Breast epithelium (tissue), 3 donors: ENCODE data around the gene SPOUT1.

Source experiments
- CTCF ChIP-seq, 3 donors: fragments of 450-650 bp; IDR thresholded peaks; one replicate each; pipeline ENCODE4 v1.5.1; 2016 to 2017; ENCODE audit warnings: antibody characterized with exemption in 3 of 3, mild to moderate bottlenecking in 3 of 3, moderate library complexity in 3 of 3
- POLR2A ChIP-seq: fragments of 450-650 bp; IDR thresholded peaks from one replicate; pipeline ENCODE4 v1.6.1; 2016; ENCODE audit warnings: antibody characterized with exemption, mild to moderate bottlenecking, moderate library complexity

- TF ChIP-seq CTCF (IDR thresholded peaks at IDR 0.05) (no peak), POLR2A (no peak)
Measured at GRCh38 chr9:128825923-128826700, 3.5 kb downstream of the SPOUT1 start.
